Left lung (tissue), 10 donors: ENCODE data around the gene WTAP. TPM values are rescaled to one million over a fixed set of nuclear protein-coding genes. Genes with fewer than 3 reads are reported as not detected.
"Not testable (repeated sequence)": the region's sequence is repeated elsewhere in the genome, so short reads cannot be mapped to it uniquely, and the experiment has no call there.

Source experiments
- ATAC-seq: fragments of 200-7000 bp; cut with Tn5 transposase; one replicate; pipeline ENCODE4 v1.9.1; 2020; ENCODE audit warnings: moderate library complexity
- DNase-seq, 4 donors: peaks; one replicate each; pipeline ENCODE4 v3.0.0-alpha.2; 2013 to 2020
- H3K27ac ChIP-seq, 2 donors: fragments of 200-600 bp; sonication (generic) in 1 of 2; one replicate each; pipeline versions ENCODE4 v1.5.0 to v1.8.0; 2020 to 2021
- H3K27me3 ChIP-seq, 2 donors: fragments of 200-600 bp; sonication (generic) in 1 of 2; one replicate each; pipeline versions ENCODE4 v1.5.0 to v1.8.0; 2020 to 2021
- H3K36me3 ChIP-seq, 2 donors: fragments of 200-600 bp; sonication (generic) in 1 of 2; one replicate each; pipeline versions ENCODE4 v1.5.0 to v1.8.0; 2020 to 2021
- H3K4me1 ChIP-seq, 2 donors: fragments of 200-600 bp; one replicate each; pipeline ENCODE4 v1.8.0; 2021
- H3K4me3 ChIP-seq, 2 donors: fragments of 200-600 bp; sonication (generic) in 1 of 2; one replicate each; pipeline versions ENCODE4 v1.5.0 to v1.8.0; 2020 to 2021; ENCODE audit warnings: mild to moderate bottlenecking in 1 of 2
- H3K9me3 ChIP-seq, 2 donors: fragments of 200-600 bp; sonication (generic) in 1 of 2; one replicate each; pipeline versions ENCODE4 v1.5.0 to v1.8.0; 2020 to 2021
- CTCF ChIP-seq, 2 donors: fragments of 200-600 bp; sonication (generic) in 1 of 2; IDR thresholded peaks; one replicate each; pipeline versions ENCODE4 v1.5.0 to v1.8.0; 2021; ENCODE audit warnings: antibody characterized with exemption in 2 of 2
- intact Hi-C, 2 donors: fragments of 100-400 bp; cut with DNase I; formaldehyde crosslinking; loops; one replicate each; pipeline versions ENCODE4 v1.11.2 to v1.14.2; 2022
- polyA plus RNA-seq, 6 donors: library from polyadenylated mRNA; unstranded; fragments of 120-200 nt; gene quantifications; one replicate each; pipeline ENCODE4 v1.2.1, GENCODE V29; 2013; ENCODE audit not compliant: insufficient read length in 6 of 6
- total RNA-seq, 2 donors: library from RNA; stranded (reverse); fragmentation: NEBNext Ultra II Directional; extraction: Animal tissue kit (Norgen Biotek cat#: 25700); gene quantifications; one replicate each; pipeline ENCODE4 v1.2.1, GENCODE V29; 2021
- donor health status: DM: no; HTN: yes; CAD: no.
- donor health status: DM: no; HTN: no; CAD: no.

WTAP gene
- total and polyA plus RNA-seq, 8 donors, result 66.6 to 135 (median 125) TPM

GRCh38 chr6:159789377-159790148, 62.3 kb downstream of the WTAP start, which contains the start of gene TCP1:
TSS of gene TCP1 (minus strand) at chr6:159789602. CDS start at chr6:159789468, 134 bp downstream.
- H3K36me3 ChIP-seq, result peaks cover 0 to 52% of the 10 kb centered on the region in 2 donors
- peak within 1 kb of the TSS; percentile 89 to 97 for H3K27ac ChIP-seq
- no peaks in the 10 kb centered on the region for H3K9me3 ChIP-seq
- no peaks in the 10 kb centered on the region for H3K27me3 ChIP-seq
- DNase-seq (peak; percentile 98 to 100 (median 100)), ATAC-seq (peak; percentile 88)
- H3K4me3 ChIP-seq, result peak within 1 kb of the TSS; percentile 100
- intact Hi-C loops, result no loop called here
- no peak for TF ChIP-seq CTCF (IDR thresholded peaks at IDR 0.05)
- H3K4me1 ChIP-seq, result peaks cover 25 to 65% of the 10 kb centered on the region in 2 donors

GRCh38 chr6:159790149-159790955, 63.0 kb downstream of the WTAP start, which contains the start of gene MRPL18:
TSS of gene MRPL18 (plus strand) at chr6:159790467. CDS start at chr6:159790588, 121 bp downstream.
- intact Hi-C loops, result no loop called here
- ATAC-seq (peak; percentile 92), DNase-seq (peak; percentile 93 to 98 (median 96))
- Histone ChIP-seq H3K9me3 (no peaks in the 10 kb centered on the region), H3K27ac (peak within 1 kb of the TSS; percentile 89 to 97), H3K36me3 (peaks cover 0 to 45% of the 10 kb centered on the region in 2 donors), H3K4me1 (peaks cover 25 to 66% of the 10 kb centered on the region in 2 donors), H3K4me3 (peak within 1 kb of the TSS; percentile 100), H3K27me3 (no peaks in the 10 kb centered on the region)
- no peak for TF ChIP-seq CTCF (IDR thresholded peaks at IDR 0.05)

GRCh38 chr6:159790956-159791598, 63.8 kb downstream of the WTAP start:
- intact Hi-C loops, result no loop called here
- H3K27me3 ChIP-seq, result no peaks in the 10 kb centered on the region
- DNase-seq, result no peak
- no peak for TF ChIP-seq CTCF (IDR thresholded peaks at IDR 0.05)
- H3K4me3 ChIP-seq, result peak overlapping the region; percentile 100
- H3K27ac ChIP-seq, result peak overlapping the region; percentile 89 to 97
- no peaks in the 10 kb centered on the region for H3K9me3 ChIP-seq
- H3K36me3 ChIP-seq, result peaks cover 0 to 45% of the 10 kb centered on the region in 2 donors
- ATAC-seq, result no peak
- peaks cover 25 to 59% of the 10 kb centered on the region in 2 donors for H3K4me1 ChIP-seq

GRCh38 chr6:159794976-159795375, 67.7 kb downstream of the WTAP start:
- H3K27me3 ChIP-seq, DNase-seq, intact Hi-C loops, ATAC-seq, H3K9me3 ChIP-seq, H3K4me3 ChIP-seq: not testable (repeated sequence)
- H3K36me3 ChIP-seq, result peaks cover 0 to 71% of the 10 kb centered on the region in 2 donors
- peaks cover 14 to 32% of the 10 kb centered on the region in 2 donors for H3K4me1 ChIP-seq
- peak overlapping the region in 1 of 2 donors; percentile 23 for H3K27ac ChIP-seq

GRCh38 chr6:159797554-159797953, 70.2 kb downstream of the WTAP start:
- H3K36me3 ChIP-seq, result peaks cover 0 to 66% of the 10 kb centered on the region in 2 donors
- no peak for ATAC-seq
- H3K4me3 ChIP-seq, result no peak overlapping the region
- intact Hi-C loops, result no loop called here
- TF ChIP-seq CTCF (IDR thresholded peaks at IDR 0.05), result no peak
- no peaks in the 10 kb centered on the region for H3K27me3 ChIP-seq
- no peak for DNase-seq
- H3K4me1 ChIP-seq, result peaks cover 9 to 21% of the 10 kb centered on the region in 2 donors
- no peak overlapping the region for H3K27ac ChIP-seq
- no peaks in the 10 kb centered on the region for H3K9me3 ChIP-seq
